Pericardium fibroblast (primary cell): Measurements from ENCODE around the gene POFUT1. TPM values are rescaled to one million over a fixed set of nuclear protein-coding genes. Genes with fewer than 3 reads are reported as not detected.

Experiments
- total RNA-seq: library from RNA; depleted of rRNA; stranded (reverse); fragments of >200 nt; gene quantifications from 2 replicates; pipeline ENCODE4 v1.2.3, GENCODE V29; 2015

Gene POFUT1
- total RNA-seq: 36.5 and 37.8 TPM in 2 replicates

GRCh38 chr20:32207626-32208498, at the start of gene POFUT1, which contains the start of gene PLAGL2:
Gene POFUT1 (plus strand): TSS chr20:32207880. CDS start chr20:32207942, 62 bp downstream.
Gene PLAGL2 (minus strand): TSS chr20:32207743. CDS start chr20:32202178, 5,565 bp downstream.

GRCh38 chr20:32277361-32278198, 69.9 kb downstream of the POFUT1 start, which contains the start of gene KIF3B:
Gene KIF3B (plus strand): TSS chr20:32277651. CDS start chr20:32309778, 32,127 bp downstream.

Other genes with a start within 250 kb of the POFUT1 start
- not detected in 2 replicates for gene XKR7, start 239.7 kb upstream of the POFUT1 start, total RNA-seq
- not detected in 2 replicates for gene CCM2L, start 197.4 kb upstream of the POFUT1 start, total RNA-seq
- not detected in 2 replicates for gene HCK, start 155.6 kb upstream of the POFUT1 start, total RNA-seq
- gene TM9SF4, start 98.2 kb upstream of the POFUT1 start, total RNA-seq: 30.5 and 36.3 TPM in 2 replicates
- 4.2 and 5.5 TPM in 2 replicates for gene PLAGL2, start 137 bp upstream of the POFUT1 start, total RNA-seq
- gene KIF3B, start 69.8 kb downstream of the POFUT1 start, total RNA-seq: 16.0 and 17.4 TPM in 2 replicates
- gene ASXL1, start 150.5 kb downstream of the POFUT1 start, total RNA-seq: 20.2 and 23.8 TPM in 2 replicates